Jurkat, Clone E6-1 (cell line): Measurements from ENCODE around the gene UQCRC1.
A peak's percentile ranks its signal among the peaks of the same experiment; 100 is the strongest.

ENCODE experiments used
- DNase-seq: peaks from one replicate; pipeline ENCODE4 v3.0.0-alpha.2; 2011; ENCODE audit warnings: low read depth, low spot score
- H3K4me3 ChIP-seq: 2 replicates; pipeline ENCODE4 v1.5.1; 2011; ENCODE audit warnings: mild to moderate bottlenecking, low read length, control low read depth, moderate library complexity

The UQCRC1 gene

DNA sequence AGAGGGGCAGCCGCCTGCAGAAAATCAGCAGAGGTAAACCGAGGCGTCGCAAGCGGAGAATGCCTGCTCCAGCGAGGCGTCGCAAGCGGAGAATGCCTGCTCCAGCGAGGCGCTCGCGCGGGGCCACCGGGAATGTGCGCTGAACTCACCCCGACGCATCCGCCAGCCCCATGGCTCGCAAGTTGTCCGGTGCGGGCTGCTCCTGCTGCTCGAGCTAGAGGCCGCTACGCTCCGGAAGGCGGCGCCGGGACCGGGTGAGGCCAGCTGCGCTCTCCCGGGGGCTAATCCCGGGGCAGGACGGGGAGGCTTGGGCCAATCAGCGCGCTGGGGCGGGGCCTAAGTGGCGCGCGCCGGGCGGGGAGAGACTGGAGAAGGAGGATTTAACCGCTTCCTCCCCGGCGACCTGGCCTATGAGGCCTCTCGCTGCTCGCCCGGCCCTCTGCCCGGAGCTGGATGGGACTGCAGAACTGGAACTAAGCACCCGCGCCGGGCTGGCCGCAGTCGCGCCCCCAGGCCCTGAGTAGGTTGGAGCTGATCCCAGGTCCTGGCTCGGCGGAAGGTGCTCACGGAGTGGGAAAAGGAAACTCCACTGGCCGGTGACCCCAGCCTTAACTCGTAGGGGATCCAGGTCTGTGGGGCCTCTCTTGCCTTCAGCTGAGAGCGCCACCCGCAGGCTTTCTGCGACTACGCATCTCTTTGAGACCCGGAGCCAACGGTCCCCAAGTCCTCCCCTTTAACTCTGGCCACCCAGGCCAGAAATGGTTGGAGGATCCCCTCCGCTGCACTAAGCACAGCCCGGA, 26.0 kb upstream of the UQCRC1 start, which contains the start of gene SLC26A6:
SLC26A6 (minus strand) TSS at position 240 of the 800 bp plus-strand sequence; CDS start at position 172, 68 bp downstream.
- peak; percentile 88 for DNase-seq
- peak within 1 kb of the TSS; percentile 76 for H3K4me3 ChIP-seq

DNA sequence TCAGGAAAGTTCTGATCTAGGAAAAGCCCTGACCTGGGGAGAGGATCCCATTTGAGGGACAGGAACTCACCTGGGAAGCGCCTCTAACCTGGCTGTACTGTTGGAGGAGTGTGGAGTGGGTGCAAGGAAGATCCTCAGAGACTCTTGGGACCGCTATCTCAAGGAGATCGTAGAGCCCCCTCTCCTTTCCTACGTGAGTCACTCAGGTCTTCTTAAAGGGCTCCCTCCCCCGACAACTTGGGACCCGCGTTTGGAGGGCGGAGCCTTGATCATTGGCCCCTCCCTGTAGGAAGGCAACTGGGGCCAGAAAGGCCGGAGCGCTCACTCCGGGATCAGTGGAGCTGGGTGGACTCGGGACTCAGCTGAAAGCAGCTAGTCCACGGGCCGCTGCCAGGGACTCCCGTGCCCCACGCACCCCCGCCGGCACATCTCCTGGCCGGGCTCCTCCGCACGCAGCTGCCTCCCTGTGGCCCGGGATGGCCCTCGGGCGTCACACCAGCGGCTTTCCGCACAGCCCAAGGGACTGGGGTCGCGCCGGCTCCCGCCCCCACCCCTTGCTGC, 25.3 kb upstream of the UQCRC1 start:
- peak; percentile 47 for DNase-seq
- H3K4me3 ChIP-seq: peak overlapping the region; percentile 76

GRCh38 chr3:48633743-48634142, 24.3 kb upstream of the UQCRC1 start:
- H3K4me3 ChIP-seq: no peak overlapping the region
- no peak for DNase-seq

- no peak overlapping the region for H3K4me3 ChIP-seq
- no peak for DNase-seq
These were observed 23.8 kb upstream of the UQCRC1 start for GRCh38 chr3:48633256-48633655.

DNA sequence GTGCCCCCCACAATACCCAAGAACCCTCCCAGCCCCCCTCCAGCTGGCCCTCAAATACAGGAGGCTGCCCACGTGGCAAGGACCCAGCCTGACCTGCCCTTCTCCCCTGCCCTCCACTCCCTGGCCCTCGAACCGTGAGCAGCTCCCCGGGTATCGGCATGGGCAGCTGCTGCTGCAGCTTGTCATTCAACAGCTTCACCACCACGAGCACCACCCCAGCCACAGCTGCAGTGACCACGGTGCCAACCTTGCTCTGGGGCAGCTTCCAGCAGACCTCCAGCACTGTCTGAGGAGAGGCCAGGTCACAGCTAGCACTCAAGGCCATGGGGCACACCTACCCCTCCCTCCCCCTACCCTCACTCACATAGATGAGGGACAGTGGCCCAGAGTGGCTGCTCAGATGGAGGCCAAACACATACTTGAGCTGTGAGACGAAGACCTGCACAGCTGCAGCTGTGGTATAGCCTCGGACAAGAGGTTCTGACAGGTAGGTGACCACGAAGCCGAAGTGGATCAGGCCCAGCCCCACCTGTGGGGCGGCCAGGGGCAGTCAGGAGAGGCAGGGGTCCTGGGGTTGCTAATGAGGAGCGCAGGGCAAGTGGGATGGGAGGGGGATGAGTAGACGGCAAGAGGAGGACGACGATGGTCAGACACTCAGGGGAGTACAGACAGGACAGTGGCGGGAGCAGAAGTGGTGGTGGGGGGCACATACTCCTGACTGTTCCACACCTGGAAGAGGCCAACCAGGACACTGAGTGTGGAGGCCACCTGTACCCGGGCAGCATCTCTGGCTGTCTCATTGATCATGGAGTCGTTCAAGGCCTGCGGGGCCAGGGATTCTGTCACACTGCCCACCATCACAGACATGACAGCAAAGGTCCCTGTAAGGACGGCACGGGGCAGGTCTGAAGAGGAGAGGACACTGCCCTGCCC, 22.3 kb upstream of the UQCRC1 start:
- DNase-seq: no peak
- no peak overlapping the region for H3K4me3 ChIP-seq

GRCh38 chr3:48630833-48631232, 21.4 kb upstream of the UQCRC1 start:
- H3K4me3 ChIP-seq: no peak overlapping the region
- DNase-seq: no peak

GRCh38 chr3:48630407-48630806, 21.0 kb upstream of the UQCRC1 start:
- no peak overlapping the region for H3K4me3 ChIP-seq
- no peak for DNase-seq

DNA sequence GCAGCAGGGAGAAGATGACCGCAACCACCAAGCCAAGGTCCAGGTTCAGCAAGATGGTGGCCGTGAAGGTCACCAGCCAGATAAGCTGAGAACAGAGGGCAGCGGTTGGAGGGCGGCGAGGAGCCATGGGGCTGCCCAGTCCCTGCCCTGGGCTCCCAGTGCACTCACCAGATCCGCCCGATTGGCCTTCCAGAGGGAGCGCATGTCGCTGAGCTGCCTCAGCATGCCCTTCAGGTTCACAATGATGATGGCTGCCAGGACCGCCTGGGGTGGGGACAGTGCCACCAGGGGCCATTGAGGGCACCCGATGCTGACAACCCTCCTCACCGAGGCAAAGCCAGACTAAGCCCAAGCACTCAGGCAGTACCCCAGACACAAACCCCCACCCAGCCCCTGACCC, 20.4 kb upstream of the UQCRC1 start:
- DNase-seq: no peak
- H3K4me3 ChIP-seq: no peak overlapping the region

DNA sequence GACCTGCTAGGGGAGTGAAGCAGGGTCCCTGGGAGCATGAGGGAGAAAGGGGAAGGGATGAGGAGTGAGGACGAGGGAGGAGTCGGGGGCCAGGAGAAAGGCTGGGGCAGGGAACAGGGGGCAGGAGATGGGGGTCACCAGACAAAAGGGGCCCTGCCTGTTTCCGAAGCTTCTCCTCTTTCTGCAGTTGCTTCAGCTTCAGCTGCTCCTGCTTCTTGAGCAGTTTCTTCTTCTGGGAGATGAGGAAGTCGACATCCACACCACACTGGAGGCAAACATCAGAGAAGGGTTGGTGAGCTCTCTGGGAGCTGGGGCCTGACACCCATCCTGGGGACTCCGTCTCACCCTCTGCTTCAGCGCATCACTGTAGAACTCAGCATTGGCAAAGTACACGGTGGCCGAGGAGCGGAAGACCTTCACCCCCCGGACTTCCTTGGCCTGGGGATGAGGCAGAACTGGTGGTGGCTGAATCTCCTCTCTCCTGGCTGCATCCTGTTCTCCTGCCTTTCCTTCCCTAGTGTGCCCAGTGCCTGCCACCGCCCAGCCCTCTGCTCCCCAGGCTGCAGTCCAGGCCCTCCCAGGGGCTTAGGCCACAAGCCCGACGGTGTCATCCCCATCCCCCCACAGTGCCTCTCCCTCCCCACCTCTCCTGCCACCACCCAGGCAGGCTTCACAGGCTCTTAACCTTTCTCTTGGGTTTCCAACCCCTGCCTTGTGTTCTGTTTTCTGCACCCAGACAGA, 19.0 kb upstream of the UQCRC1 start:
- no peak overlapping the region for H3K4me3 ChIP-seq
- no peak for DNase-seq

- no peak for DNase-seq
- no peak overlapping the region for H3K4me3 ChIP-seq
These were observed 16.2 kb upstream of the UQCRC1 start for GRCh38 chr3:48625600-48625999.

DNA sequence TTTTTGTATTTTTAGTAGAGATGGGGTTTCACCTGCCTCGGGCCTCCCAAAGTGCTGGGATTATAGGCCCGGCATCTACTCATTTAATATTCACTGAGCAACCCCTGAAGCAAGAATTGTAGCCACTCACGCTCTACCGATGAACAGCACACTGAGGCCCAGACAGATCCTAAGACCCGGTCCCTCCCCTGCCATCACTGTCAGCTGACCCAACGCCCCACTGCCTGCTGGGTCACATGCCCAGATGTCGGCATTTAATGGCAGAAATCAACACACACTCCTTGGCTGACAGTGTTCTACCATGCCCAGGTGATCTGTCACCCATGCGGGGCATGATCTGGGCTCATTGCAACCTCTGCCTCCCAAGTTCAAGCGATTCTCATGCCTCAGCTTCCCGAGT, 15.3 kb upstream of the UQCRC1 start:
- no peak for DNase-seq
- H3K4me3 ChIP-seq: no peak overlapping the region

DNA sequence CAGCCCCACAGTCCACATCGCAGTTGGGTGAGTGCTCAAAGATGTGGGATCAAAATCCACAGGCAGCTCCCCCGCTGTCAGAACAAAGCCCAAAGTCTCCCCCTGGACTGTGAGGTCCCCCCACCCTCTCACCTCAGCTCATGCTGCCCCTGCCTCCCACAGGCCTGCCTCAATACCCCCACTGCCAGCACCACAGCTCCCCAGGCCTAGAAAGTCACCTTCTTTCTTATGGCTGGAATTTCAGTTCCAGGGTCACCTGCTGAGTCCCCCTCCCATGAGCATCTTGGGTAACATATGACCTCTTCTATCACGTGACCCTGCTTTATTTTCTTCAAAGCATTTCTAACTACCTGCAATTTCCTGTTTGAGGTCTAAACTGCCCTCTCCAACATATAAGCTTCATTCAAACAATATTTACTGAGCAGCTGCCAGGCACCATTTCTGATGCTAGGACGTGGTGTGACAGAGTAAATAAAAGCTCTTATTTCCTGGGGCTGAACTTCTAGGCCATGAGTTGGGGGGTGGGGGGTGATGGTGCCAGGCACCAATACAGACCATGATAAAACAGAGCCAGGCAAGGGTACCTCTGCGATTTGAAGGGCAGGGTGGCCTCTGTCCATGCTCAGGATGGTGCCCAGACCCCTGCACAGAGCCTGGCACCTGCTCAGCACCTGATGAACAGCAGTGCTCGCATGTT, 14.6 kb upstream of the UQCRC1 start:
- DNase-seq: peak; percentile 60
- H3K4me3 ChIP-seq: no peak overlapping the region

GRCh38 chr3:48621461-48621869, 12.0 kb upstream of the UQCRC1 start, which contains the start of gene TMEM89:
TMEM89 (minus strand) TSS chr3:48621769; CDS start chr3:48621756, 13 bp downstream.
- H3K4me3 ChIP-seq: no peak within 1 kb of the TSS
- DNase-seq: no peak

- no peak overlapping the region for H3K4me3 ChIP-seq
- DNase-seq: no peak
These were observed 10.4 kb upstream of the UQCRC1 start for GRCh38 chr3:48619541-48620524.

GRCh38 chr3:48617559-48617958, 8.1 kb upstream of the UQCRC1 start:
- no peak overlapping the region for H3K4me3 ChIP-seq
- no peak for DNase-seq

DNA sequence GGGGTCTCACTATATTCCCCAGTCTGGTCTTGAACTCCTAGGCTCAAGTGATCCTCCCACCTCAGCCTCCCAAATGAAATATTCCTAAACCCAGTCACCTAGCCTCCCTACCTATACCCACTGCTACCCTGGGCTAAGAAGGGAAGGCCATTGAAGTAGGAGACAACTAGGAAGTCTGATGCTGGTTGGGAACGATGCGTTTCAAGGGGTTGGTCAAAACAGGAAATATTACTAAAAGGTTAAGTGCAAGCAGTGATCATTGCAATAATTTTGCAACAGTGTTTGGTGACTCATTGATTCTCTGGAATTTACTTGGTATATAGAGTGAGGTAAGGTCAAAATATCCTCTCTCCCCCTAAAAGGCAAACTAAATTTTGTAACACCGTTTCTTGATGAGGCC, 4.6 kb upstream of the UQCRC1 start:
- no peak for DNase-seq
- no peak overlapping the region for H3K4me3 ChIP-seq

DNA sequence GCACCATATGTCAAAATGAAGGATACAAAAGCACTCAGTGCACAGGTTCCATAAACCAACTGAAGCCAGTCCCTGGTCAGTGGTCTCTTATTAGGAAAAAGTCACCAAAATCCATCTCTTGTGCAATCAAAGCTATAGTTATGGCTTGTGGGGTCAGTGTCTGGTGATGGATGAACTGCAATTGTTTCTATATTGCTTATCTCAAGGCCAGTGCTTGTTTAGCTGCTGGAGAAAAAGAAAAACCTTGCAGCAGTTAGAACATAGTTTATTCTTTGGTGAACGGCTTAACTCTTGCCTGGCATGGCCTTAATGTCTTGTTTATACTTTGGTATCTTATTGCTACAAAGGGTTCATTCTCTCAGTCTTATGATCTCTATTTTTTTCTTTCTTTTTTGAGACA, 2.9 kb upstream of the UQCRC1 start:
- DNase-seq: no peak
- no peak overlapping the region for H3K4me3 ChIP-seq
